Tibial artery (tissue), 4 donors: ENCODE results near the gene RCCD1.
"Not testable (repeated sequence)": the region's sequence is repeated elsewhere in the genome, so short reads cannot be mapped to it uniquely, and the experiment has no call there.

Experiments used
- DNase-seq, 2 donors: peaks; one replicate each; pipeline ENCODE4 v3.0.0-alpha.2; 2019
- H3K27ac ChIP-seq, 2 donors: fragments of 200-600 bp; sonication (generic) in 1 of 2; 1 replicate in 1 of 2; 2 replicates in 1 of 2; pipeline ENCODE4 v1.5.1; 2018 to 2019; ENCODE audit warnings: mild to moderate bottlenecking in 1 of 2
- H3K27me3 ChIP-seq, 2 donors: fragments of 200-600 bp; sonication (generic) in 1 of 2; one replicate each; pipeline versions ENCODE4 v1.5.1 to v1.6.0; 2016 to 2019
- H3K36me3 ChIP-seq, 3 donors: fragments of 200-600 bp; sonication (generic) in 2 of 3; one replicate each; pipeline ENCODE4 v1.5.1; 2016 to 2019; ENCODE audit warnings: mild to moderate bottlenecking in 2 of 3
- H3K4me1 ChIP-seq, 4 donors: fragments of 200-600 bp; sonication (generic) in 2 of 4; 1 replicate in 3 of 4; 2 replicates in 1 of 4; pipeline ENCODE4 v1.5.1; 2016 to 2019
- H3K4me3 ChIP-seq, 2 donors: fragments of 200-600 bp; sonication (generic) in 1 of 2; 1 replicate in 1 of 2; 2 replicates in 1 of 2; pipeline ENCODE4 v1.5.1; 2018 to 2019; ENCODE audit warnings: mild to moderate bottlenecking in 2 of 2
- H3K9me3 ChIP-seq, 3 donors: fragments of 200-600 bp; sonication (generic) in 1 of 3; one replicate each; pipeline ENCODE4 v1.5.1; 2016 to 2019
- CTCF ChIP-seq, 2 experiments: fragments of 200-600 bp in 1 of 2; fragments of 450-650 bp in 1 of 2; IDR thresholded peaks; one replicate each; pipeline ENCODE4 v1.5.1; 2017 to 2019; ENCODE audit warnings: antibody characterized with exemption in 2 of 2, mild to moderate bottlenecking in 1 of 2, moderate library complexity in 1 of 2
- intact Hi-C: fragments of 100-400 bp; cut with DNase I; formaldehyde crosslinking; loops from one replicate; pipeline ENCODE4 v1.15.0; 2023; ENCODE audit warnings: low total_unique reads

The RCCD1 gene

GRCh38 chr15:90921887-90922286 is 32.8 kb upstream of the RCCD1 start:
- intact Hi-C loops, result no loop called here
- TF ChIP-seq CTCF (IDR thresholded peaks at IDR 0.05), result no peak
- no peaks in the 10 kb centered on the region for H3K4me1 ChIP-seq
- H3K27ac ChIP-seq, result no peak overlapping the region
- peaks cover 43 to 48% (median 45%) of the 10 kb centered on the region in 3 donors for H3K36me3 ChIP-seq
- H3K9me3 ChIP-seq, result no peaks in the 10 kb centered on the region
- no peak for DNase-seq
- H3K27me3 ChIP-seq, result no peaks in the 10 kb centered on the region
- no peak overlapping the region for H3K4me3 ChIP-seq

- H3K4me1 ChIP-seq, DNase-seq, intact Hi-C loops, H3K4me3 ChIP-seq, H3K27me3 ChIP-seq, H3K27ac ChIP-seq, H3K9me3 ChIP-seq: not testable (repeated sequence)
- peaks cover 33 to 39% (median 35%) of the 10 kb centered on the region in 3 donors for H3K36me3 ChIP-seq
Observed at GRCh38 chr15:90922712-90923322, 31.9 kb upstream of the RCCD1 start.

- Histone ChIP-seq H3K9me3 (no peaks in the 10 kb centered on the region), H3K27me3 (no peaks in the 10 kb centered on the region), H3K4me1 (peaks cover 0 to 4% (median 0%) of the 10 kb centered on the region in 4 donors), H3K27ac (no peak overlapping the region), H3K36me3 (peaks cover 18 to 23% (median 20%) of the 10 kb centered on the region in 3 donors), H3K4me3 (no peak overlapping the region)
- intact Hi-C loops, result no loop called here
- TF ChIP-seq CTCF (IDR thresholded peaks at IDR 0.05), result no peak
- no peak for DNase-seq
Observed at GRCh38 chr15:90924375-90924774, 30.3 kb upstream of the RCCD1 start.

GRCh38 chr15:90926766-90927165 is 27.9 kb upstream of the RCCD1 start:
- H3K4me3 ChIP-seq, intact Hi-C loops, H3K27me3 ChIP-seq, H3K36me3 ChIP-seq, H3K27ac ChIP-seq, H3K9me3 ChIP-seq, DNase-seq: not testable (repeated sequence)
- H3K4me1 ChIP-seq, result peaks cover 0 to 23% (median 10%) of the 10 kb centered on the region in 4 donors

GRCh38 chr15:90928106-90928505 is 26.6 kb upstream of the RCCD1 start:
- intact Hi-C loops, H3K9me3 ChIP-seq, H3K27ac ChIP-seq, H3K4me3 ChIP-seq, DNase-seq, H3K36me3 ChIP-seq, H3K27me3 ChIP-seq: not testable (repeated sequence)
- peaks cover 0 to 30% (median 16%) of the 10 kb centered on the region in 4 donors for H3K4me1 ChIP-seq

- no peaks in the 10 kb centered on the region for H3K36me3 ChIP-seq
- TF ChIP-seq CTCF (IDR thresholded peaks at IDR 0.05), result no peak
- peak overlapping the region; percentile 95 to 96 for H3K27ac ChIP-seq
- intact Hi-C loops, result loop anchor here (2.0 to 10.0 kb wide), 3 partner anchors 27 to 335 kb away; partner anchors contain the start of gene MAN2A2
- H3K27me3 ChIP-seq, result no peaks in the 10 kb centered on the region
- peaks cover 0 to 37% (median 22%) of the 10 kb centered on the region in 4 donors for H3K4me1 ChIP-seq
- no peak for DNase-seq
- no peaks in the 10 kb centered on the region for H3K9me3 ChIP-seq
- H3K4me3 ChIP-seq, result peak overlapping the region; percentile 68 to 77
Observed at GRCh38 chr15:90929246-90930019, 25.3 kb upstream of the RCCD1 start.
